IPS-NIHi7 (cell line): Measurements from ENCODE around the gene LMOD2.
A peak's percentile ranks its signal among the peaks of the same experiment; 100 is the strongest.
"Not testable (repeated sequence)": the region's sequence is repeated elsewhere in the genome, so short reads cannot be mapped to it uniquely, and the experiment has no call there.

Experiments
- DNase-seq: peaks from one replicate; pipeline ENCODE4 v3.0.0; 2012; ENCODE audit warnings: mixed read lengths; ENCODE audit errors: extremely low spot score

The LMOD2 gene, protein sequence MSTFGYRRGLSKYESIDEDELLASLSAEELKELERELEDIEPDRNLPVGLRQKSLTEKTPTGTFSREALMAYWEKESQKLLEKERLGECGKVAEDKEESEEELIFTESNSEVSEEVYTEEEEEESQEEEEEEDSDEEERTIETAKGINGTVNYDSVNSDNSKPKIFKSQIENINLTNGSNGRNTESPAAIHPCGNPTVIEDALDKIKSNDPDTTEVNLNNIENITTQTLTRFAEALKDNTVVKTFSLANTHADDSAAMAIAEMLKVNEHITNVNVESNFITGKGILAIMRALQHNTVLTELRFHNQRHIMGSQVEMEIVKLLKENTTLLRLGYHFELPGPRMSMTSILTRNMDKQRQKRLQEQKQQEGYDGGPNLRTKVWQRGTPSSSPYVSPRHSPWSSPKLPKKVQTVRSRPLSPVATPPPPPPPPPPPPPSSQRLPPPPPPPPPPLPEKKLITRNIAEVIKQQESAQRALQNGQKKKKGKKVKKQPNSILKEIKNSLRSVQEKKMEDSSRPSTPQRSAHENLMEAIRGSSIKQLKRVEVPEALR

DNA sequence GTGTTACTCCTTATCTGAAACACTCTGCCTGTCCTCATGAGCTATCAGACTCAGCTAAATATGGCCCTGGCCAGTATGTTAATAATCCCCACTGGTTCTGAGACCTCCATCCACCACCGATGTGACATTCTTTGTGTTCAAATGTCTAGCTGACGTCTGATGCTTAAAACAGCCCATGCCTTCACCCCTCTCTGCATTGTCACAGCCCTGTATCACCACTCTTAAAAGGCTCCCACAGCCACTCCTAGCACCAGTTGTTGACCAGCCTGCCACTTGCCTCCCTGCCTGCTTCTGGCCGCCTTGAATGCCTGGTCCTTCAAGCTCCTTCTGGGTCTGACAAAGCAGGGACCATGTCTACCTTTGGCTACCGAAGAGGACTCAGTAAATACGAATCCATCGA is at the start of gene LMOD2:
Gene LMOD2 (plus strand): TSS at position 253 of the 400 bp plus-strand sequence. CDS start 98 bp downstream, at position 351.
- no peak for DNase-seq

DNA sequence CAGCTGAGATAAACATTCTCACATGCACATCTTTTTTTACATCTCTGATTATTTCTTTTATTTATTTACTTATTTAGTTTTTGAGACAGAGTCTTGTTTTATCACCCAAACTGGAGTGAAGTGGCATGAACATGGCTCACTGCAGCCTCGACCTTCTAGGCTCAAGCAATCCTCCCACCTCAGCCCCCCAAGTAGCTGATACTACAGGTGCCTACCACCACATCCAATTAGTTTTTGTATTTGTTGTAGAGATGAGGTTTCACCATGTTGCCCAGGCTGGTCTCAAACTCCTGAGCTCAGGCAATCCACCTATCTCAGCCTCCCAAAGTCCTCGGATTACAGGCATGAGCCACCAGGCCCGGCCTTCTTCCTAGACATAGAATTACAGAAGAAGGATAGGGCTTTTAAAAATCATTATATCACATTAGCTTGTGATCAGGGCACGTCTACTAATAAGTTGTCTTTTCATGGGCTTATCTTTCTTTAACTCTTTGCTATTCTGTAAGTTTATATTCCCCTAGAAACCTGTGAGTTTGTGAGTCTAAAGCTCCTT is 48.2 kb upstream of the LMOD2 start:
- DNase-seq, result no peak

GRCh38 chr7:123608991-123609882 is 46.4 kb upstream of the LMOD2 start:
- no peak for DNase-seq

DNA sequence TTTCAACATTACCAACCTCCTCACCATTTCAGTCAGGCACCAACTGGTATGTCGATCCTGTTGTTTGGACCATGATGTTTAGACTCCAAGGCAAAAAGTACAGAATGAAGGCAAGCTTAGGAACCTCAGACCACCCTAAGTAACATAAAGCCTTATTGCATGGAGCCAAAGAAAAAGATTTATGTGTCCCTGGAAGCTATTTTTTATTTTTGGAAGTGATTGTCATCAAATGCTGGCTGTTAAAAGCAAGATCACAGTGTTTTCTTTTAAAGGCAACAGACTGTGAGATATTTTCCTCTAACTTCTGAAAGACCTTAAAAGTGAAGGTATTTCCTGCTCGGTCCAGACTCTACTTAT is 45.8 kb upstream of the LMOD2 start:
- DNase-seq, result no peak

- DNase-seq, result no peak
Observed at GRCh38 chr7:123612024-123612423, 43.6 kb upstream of the LMOD2 start.

DNA sequence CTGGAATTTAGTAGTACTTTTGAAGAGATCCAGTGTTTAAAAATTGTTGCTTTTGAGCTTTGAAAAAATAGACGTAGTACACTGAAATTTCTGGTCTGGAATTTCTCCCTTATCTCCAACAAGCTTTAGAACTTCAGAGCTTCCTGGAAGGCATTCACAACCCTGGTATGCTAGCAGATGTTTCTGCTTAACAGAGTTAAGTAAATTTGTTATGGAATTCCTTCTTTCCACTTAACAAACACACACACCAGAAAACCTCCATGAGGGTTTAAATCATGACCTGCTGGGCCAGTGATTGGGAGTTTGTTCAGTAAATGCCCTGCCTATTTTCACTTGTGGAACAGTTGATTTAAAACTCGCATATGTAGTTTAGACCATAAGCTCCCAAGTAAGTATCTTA is 40.3 kb upstream of the LMOD2 start:
- no peak for DNase-seq

DNA sequence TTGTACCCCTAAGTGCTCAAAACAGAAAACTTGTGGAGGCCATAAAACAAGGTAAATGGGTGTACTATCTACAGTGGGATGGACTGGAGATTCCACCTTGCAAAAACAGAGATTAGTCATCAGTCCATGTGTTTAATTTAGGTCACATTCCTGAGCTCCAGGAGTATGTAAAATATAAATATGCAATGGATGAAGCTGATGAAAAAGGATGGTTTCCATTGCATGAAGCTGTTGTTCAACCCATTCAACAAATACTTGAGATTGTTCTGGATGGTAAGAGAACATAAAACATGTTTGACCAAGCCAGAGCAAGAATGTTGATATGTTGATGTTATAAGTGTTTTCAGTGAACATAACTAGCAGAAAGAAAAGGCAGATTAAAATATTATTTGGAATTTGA is 39.4 kb upstream of the LMOD2 start:
- no peak for DNase-seq

DNA sequence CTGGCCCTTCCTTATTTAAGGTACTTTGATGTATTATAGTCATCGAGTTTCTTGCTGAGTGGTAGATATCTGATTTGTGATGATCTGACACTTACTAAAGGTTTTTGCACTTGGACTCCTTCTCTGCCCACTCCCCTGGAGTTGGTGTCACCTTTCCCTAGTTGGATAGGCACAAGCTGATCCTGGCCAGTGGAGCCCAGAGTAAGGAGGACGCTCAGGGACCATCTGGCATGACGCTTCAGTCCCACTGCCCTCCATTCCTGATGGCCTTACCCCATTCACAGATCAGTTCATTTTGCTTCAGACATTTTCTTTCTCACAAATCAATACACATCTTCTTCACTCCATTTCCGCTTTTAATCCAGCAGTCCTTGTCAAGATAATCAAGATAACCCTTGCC is 34.0 kb upstream of the LMOD2 start:
- no peak for DNase-seq

GRCh38 chr7:123622660-123623386 is 32.8 kb upstream of the LMOD2 start:
- no peak for DNase-seq

DNA sequence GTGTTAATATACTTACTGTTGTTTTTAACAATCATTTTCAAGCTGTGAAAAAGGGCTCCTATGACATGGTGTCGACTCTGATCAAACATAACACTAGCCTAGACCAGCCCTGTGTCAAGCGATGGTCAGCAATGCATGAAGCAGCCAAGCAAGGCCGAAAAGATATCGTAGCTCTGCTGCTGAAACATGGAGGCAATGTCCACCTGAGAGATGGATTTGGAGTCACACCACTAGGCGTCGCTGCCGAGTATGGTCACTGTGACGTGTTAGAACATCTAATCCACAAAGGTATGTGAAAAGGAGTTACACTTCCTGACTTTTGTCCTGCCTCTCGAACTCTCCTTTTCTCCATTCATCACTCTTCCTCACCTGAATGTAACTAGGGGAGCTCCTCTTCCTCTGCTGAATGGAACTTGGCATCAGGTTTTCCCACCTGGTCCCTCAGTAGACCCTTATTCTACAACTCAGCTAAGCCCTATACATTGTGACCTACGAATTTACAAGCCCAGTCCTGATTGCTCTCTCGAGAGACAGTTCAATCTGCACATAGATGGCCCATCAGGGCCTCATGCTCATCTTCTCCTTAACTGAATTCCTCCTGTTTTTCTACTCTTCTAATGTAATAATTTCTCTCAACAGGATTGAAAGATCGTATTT is 31.0 kb upstream of the LMOD2 start:
- peak; percentile 73 for DNase-seq

DNA sequence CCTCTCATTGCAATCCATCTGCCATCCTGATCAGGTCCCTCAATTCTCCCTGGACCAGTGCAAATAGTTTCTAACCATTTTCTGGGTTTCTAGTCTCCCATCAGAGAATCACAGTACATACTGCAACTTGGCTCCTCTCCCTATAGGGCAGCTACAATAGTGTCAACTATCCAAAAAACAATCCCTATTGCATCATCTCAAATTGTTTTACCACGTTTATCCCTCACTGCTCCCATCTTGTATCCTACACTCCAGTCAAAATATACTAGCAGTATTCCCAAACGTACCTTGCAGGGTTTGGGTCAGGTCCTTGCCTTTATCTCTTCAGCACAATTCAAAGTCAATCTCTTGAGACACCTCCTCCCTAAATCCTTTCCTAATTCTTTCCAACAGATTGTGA is 30.4 kb upstream of the LMOD2 start:
- DNase-seq, result no peak

GRCh38 chr7:123627851-123628250 is 27.8 kb upstream of the LMOD2 start:
- DNase-seq, result no peak

DNA sequence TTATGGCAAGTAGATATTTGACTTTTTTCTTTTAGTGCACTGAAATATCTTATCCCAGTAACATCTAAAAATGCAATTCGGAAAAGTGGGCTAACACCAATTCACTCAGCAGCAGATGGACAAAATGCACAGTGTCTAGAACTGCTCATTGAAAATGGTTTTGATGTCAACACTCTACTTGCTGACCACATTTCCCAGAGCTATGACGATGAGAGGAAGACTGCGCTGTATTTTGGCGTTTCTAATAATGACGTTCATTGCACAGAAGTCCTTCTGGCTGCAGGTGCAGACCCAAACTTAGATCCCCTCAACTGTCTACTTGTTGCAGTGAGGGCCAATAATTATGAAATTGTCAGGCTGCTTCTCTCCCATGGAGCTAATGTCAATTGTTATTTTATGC is 26.8 kb upstream of the LMOD2 start:
- DNase-seq, result no peak

DNA sequence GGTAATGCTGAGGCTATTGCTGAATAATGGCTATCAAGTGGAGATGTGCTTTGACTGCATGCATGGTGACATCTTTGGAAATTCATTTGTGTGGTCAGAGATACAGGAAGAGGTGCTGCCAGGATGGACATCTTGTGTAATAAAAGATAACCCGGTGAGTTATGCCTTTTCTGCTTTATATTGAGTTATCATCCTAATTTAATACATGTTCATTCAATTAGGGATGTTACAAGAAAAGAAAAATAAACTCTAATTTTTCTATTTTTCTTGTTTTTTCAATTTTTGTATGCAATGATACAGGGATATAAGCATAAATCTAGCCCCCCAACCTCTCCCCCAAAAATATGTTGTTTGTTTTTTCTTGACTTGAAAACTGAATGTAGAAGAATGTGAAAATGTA is 26.4 kb upstream of the LMOD2 start:
- no peak for DNase-seq

DNA sequence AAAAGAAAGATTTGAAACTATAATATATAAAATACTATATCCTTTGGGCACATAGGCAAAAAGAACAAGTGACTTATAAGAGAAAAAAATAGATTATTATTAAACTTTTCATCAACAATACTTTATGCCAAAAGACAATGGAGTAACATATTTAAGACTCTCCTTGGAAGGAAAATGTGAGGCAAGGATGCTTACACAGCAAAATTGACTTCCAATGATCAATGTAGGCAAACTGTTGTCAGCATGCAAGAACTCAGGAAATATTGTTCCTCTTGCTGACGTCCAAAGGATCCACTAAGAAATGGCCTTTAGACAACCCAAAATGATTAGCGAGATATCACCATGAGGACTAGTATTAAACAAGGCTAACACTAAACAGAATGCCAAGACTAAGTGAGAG is 22.9 kb upstream of the LMOD2 start:
- DNase-seq, result no peak

DNA sequence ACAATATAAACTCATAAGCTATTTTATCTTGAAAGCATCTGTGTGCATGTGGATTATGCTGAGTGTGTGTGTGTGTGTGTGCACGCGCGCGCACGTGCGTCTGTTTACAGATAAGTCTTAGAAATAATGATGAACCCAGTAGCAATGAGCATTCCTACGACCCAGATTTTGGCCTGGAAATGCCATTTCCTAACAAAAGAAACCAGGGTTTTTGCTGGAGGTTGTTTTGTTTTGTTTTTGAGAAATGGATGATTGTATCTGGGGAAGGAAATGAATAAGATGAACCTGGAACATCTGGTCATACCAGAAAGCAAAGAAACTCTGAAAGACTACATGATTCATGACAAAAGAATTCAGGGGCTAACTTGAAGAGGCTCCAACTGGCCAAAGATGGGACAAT is 22.1 kb upstream of the LMOD2 start:
- DNase-seq, result no peak

DNA sequence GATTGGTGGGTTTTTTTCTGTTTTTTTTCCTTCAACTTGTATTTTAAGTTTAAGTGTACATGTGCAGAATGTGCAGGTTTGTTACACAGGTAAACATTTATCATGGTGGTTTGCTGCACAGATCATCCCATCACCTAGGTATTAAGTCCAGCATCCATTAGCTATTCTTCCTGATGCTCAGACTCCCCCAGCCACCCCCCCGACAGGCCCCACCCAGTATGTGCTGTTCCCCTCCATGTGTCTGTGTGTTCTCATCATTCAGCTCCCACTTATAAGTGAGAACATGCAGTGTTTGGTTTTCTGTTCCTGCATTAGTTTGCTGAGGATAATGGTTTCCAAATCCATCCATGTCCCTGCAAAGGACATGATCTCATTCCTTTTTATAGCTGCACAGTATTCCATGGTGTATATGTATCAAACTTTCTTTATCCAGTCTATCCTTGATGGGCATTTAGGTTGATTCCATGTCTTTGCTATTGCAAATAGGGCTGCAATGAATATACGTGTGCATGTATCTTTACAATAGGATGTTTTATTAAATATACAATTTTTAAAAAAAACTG is 21.6 kb upstream of the LMOD2 start:
- DNase-seq, result not testable (repeated sequence)

DNA sequence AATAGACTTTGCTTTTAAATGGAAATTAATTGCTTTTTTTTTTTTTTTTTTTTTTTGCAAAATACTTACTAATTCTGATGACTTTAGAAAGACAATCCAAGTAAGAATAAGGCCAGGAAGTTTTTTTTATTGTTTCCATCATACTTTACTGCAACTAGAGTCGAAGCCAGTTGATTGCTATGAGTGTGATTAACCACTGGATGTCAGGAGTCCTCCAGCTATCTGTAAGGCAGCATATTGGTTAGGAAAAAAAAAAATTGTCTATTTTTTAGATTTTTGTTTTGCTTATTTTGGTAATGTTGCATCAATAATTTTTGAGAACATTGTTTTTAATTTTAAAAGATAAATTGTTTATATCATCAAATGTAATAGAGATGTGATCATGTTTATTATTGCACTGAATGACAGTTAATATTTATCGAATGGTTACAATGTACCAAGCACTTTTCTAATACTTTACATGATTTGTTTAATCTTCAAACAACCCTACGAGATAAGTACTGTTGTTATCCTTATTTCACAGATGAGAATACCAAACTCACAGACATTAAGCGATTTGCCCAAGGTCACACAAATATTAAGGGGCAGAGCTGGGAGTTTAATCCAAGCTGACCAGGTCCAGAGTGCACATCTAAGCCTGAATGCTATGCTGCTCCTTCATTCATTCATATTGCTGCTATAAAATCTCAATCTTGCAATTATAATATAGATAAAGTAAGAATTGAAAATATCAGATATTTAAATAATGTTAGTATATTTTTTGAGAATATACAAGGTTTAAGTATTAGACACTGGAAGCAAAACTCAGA is 19.9 kb upstream of the LMOD2 start:
- DNase-seq, result no peak

DNA sequence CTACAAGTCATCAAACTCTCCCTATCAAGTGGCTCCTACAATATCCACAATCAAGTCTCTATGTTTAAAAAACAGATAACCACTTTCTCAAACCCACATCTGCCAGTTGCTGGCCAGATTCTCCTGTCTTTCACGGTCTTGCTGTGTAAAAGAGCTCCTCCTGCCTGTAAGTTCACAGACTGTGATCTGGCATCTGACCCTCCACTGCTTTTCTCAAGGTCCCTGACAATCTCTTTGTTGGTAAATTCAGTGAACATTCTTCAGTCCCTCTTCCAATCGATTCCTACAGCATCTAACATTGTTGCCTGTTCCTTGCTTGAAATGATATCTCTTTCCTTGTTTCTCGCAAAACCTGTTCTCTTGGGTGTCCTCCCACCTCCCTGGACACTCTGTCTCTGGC is 18.5 kb upstream of the LMOD2 start:
- DNase-seq, result no peak

GRCh38 chr7:123637878-123638277 is 17.8 kb upstream of the LMOD2 start:
- no peak for DNase-seq
